ENCODE measurements around the gene GOLGA6L10. TPM values are rescaled to one million over a fixed set of nuclear protein-coding genes. Genes with fewer than 3 reads are reported as not detected.
"Not testable (repeated sequence)": the region's sequence is repeated elsewhere in the genome, so short reads cannot be mapped to it uniquely, and the experiment has no call there.

GOLGA6L10 gene
- total RNA-seq, 1 experiment from 2014 or later = 1.2 TPM

DNA sequence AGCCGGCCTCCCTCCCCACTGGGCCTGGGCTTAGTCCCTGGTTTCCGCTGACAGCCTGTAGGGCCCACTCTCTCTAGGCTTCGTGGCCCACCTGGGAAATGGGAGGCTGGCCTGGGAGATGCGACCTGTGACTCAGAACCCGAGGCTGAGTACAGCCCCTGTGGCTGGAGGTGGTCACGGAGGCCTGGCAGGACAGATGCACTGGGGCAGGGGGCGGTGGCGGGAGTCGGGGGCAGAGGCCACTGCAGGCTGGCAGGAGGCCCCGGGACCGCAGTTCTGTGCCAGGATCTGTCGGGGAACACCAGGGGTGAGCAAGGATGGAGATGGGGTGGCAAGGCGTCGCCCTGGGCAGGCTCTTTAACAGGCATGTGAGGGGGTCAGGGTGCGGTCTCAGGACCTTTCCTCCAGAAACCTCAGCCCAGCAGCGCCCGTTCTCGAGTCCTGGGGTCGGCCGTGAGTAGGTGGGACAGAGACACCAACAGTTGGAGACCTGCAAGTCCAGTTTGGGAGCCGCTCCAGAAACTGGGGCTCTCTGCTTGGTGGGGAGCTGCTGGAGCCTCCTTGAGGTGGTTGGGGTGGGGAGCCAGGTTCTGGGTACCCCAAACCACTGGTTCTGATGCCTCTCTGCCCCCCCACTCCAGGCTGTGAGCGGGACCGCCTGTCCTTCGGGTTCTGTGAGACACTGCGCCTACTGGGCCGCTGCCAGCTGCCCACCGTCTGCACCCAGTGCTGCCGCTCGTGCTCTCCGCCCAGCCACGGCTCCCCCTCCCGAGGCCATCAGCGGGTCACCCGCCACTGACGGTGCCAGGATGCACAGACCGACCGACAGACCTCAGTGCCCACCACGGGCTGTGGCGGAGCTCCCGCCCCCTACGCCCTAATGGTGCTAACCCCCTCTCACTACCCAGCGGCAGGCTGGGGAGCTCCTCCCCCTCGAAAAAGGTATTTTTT lies 15.4 kb downstream of the GOLGA6L10 start:
- H3K27me3 ChIP-seq (ENCODE audit: insufficient read depth, low read length); H3K4me2 ChIP-seq (ENCODE audit: low read length); H3K9ac ChIP-seq (ENCODE audit: low read length); RAD21 ChIA-PET (ENCODE audit: low non-redundant PET in 1 of 2, low total read pairs in 2 of 2, uncharacterized antibody in 2 of 2, unreplicated experiment in 2 of 2); H3K79me2 ChIP-seq (ENCODE audit: insufficient read depth, low read length); H3K36me3 ChIP-seq (ENCODE audit: control insufficient read depth in 1 of 2, insufficient read depth in 2 of 2, low read length in 2 of 2); H4K20me1 ChIP-seq (ENCODE audit: insufficient read depth); BruUV-seq (replicated peaks); H3K9me2 ChIP-seq (ENCODE audit: insufficient read depth); DNase-seq (ENCODE audit: low read depth, low spot score); POLR2A ChIA-PET; H3K4me3 ChIP-seq (replicated peaks in 1 of 2; ENCODE audit: low read depth in 1 of 2, low read length in 2 of 2); H3K27ac ChIP-seq (ENCODE audit: low read depth, low read length); ATAC-seq; H3K9me3 ChIP-seq (ENCODE audit: control insufficient read depth in 1 of 2, insufficient read depth in 1 of 2, low read depth in 1 of 2, low read length in 2 of 2); H3K4me1 ChIP-seq (ENCODE audit: control insufficient read depth in 1 of 2, insufficient read depth in 2 of 2, low read length in 2 of 2); CTCF ChIA-PET; intact Hi-C loops (cut with micrococcal nuclease); H2AFZ ChIP-seq (ENCODE audit: low read depth, low read length, poor library complexity, severe bottlenecking): not testable (repeated sequence)

DNA sequence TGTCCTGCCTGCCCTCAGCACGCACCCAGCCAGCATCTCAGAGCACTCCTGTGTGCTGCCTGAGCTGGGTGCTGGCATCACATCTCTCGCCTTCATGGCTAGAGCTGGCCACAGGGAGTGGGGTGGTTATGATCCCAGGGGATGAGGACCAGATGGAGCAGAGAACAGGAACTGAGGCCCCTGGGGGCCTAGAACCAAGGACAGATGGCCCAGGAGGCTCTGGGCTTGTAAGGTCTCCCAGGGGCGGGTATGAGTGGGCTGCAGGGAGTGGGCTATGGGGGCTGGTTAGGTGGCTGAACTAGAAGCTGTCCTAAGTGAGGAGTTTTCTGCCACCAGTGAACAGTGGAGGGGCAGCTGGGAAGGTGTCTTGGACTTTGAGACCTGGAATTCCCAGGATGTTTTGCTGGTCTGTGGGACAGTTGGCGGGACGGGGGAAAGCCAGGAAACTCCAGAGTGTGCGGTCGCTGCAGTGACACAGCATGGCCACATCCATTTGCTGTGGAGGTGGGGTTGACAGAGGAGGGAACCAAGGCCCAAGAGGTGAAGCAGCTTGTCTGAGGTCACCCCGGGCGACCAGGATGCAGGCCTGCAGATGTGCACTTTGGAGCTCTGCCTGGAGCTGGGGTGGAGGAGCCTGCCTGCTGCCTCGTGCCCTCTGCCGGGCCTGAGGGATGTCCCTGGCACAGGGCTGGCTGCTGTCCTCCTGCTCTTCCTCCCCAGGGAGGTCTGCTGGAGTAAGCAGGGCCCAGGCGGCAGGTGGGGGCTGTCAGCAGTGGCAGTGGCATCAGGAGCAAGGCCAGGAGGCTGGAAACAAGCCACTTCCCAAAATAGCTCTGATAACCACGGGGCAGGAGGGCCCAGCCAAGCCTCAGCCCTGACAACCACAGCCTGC lies 16.3 kb downstream of the GOLGA6L10 start:
- CTCF ChIA-PET; H3K9me3 ChIP-seq (ENCODE audit: control insufficient read depth in 1 of 2, insufficient read depth in 1 of 2, low read depth in 1 of 2, low read length in 2 of 2); H3K27me3 ChIP-seq (ENCODE audit: insufficient read depth, low read length); H3K27ac ChIP-seq (ENCODE audit: low read depth, low read length); H3K36me3 ChIP-seq (ENCODE audit: control insufficient read depth in 1 of 2, insufficient read depth in 2 of 2, low read length in 2 of 2); BruUV-seq (replicated peaks); H3K4me2 ChIP-seq (ENCODE audit: low read length); H3K4me3 ChIP-seq (replicated peaks in 1 of 2; ENCODE audit: low read depth in 1 of 2, low read length in 2 of 2); RAD21 ChIA-PET (ENCODE audit: low non-redundant PET in 1 of 2, low total read pairs in 2 of 2, uncharacterized antibody in 2 of 2, unreplicated experiment in 2 of 2); H2AFZ ChIP-seq (ENCODE audit: low read depth, low read length, poor library complexity, severe bottlenecking); POLR2A ChIA-PET; intact Hi-C loops (cut with micrococcal nuclease); ATAC-seq; H3K4me1 ChIP-seq (ENCODE audit: control insufficient read depth in 1 of 2, insufficient read depth in 2 of 2, low read length in 2 of 2); H3K9ac ChIP-seq (ENCODE audit: low read length); H3K79me2 ChIP-seq (ENCODE audit: insufficient read depth, low read length); H3K9me2 ChIP-seq (ENCODE audit: insufficient read depth); H4K20me1 ChIP-seq (ENCODE audit: insufficient read depth); DNase-seq (ENCODE audit: low read depth, low spot score): not testable (repeated sequence)

DNA sequence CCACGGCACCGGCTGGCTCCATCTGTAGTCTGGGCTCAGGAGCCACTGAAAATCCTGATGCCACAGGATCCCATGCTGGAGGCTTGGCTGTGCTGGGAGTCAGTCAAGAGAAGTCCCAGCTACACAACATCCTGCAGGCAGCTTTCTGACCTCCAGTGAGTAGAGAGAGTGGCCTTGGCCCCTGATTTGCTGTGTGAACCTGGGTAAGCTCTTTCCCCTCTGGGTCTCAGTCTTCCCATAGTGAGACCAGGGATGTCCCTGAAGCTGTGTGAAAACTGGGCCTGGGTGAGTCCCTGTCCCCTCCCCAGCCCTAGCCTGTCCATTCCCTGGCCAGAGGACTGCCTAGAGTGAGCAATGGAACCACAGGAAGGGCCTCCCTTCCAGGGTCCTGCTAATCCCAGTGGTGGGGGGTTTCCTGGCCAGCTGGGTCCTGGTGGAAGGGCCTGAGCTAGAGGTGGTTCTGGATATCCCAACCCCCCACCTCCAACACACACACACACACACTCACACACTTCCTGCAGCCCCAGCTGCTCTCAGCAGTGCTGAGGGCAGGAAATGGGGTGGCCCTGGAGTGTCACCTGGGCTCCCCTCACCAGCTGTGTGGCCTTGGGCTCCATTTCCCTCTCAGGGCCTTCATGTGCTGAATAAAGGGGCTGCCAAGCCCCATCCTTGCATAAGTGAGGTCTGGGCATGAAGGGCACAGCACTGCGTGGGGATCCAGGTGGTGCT lies 17.5 kb downstream of the GOLGA6L10 start:
- BruUV-seq (replicated peaks); H3K9me2 ChIP-seq (ENCODE audit: insufficient read depth); CTCF ChIA-PET; H2AFZ ChIP-seq (ENCODE audit: low read depth, low read length, poor library complexity, severe bottlenecking); H4K20me1 ChIP-seq (ENCODE audit: insufficient read depth); H3K4me1 ChIP-seq (ENCODE audit: control insufficient read depth in 1 of 2, insufficient read depth in 2 of 2, low read length in 2 of 2); H3K9me3 ChIP-seq (ENCODE audit: control insufficient read depth in 1 of 2, insufficient read depth in 1 of 2, low read depth in 1 of 2, low read length in 2 of 2); H3K27me3 ChIP-seq (ENCODE audit: insufficient read depth, low read length); H3K27ac ChIP-seq (ENCODE audit: low read depth, low read length); H3K79me2 ChIP-seq (ENCODE audit: insufficient read depth, low read length); RAD21 ChIA-PET (ENCODE audit: low non-redundant PET in 1 of 2, low total read pairs in 2 of 2, uncharacterized antibody in 2 of 2, unreplicated experiment in 2 of 2); H3K4me2 ChIP-seq (ENCODE audit: low read length); H3K9ac ChIP-seq (ENCODE audit: low read length); ATAC-seq; POLR2A ChIA-PET; H3K36me3 ChIP-seq (ENCODE audit: control insufficient read depth in 1 of 2, insufficient read depth in 2 of 2, low read length in 2 of 2); DNase-seq (ENCODE audit: low read depth, low spot score); intact Hi-C loops (cut with micrococcal nuclease); H3K4me3 ChIP-seq (replicated peaks in 1 of 2; ENCODE audit: low read depth in 1 of 2, low read length in 2 of 2): not testable (repeated sequence)

DNA sequence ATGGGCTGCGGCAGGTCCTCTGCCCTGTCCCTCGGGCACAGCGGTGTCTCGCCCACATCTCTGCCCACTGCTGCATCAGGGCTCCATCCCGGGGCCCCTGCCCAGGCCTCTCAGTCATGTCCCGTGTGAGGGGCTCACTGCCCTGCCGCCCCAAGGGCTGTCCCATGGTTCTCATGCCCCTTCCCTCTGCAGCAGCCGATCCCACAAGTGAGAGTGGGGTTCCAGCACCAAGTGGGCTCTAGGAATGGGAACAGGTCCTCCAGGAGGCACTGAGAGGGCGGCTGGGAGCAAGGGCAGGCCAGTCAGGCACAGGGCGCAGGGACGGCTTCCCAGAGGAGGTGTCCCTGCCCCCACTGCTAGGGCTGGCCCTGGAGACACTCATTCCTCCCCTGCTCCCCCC lies 18.4 kb downstream of the GOLGA6L10 start:
- DNase-seq (ENCODE audit: low read depth, low spot score); H3K27me3 ChIP-seq (ENCODE audit: insufficient read depth, low read length); RAD21 ChIA-PET (ENCODE audit: low non-redundant PET in 1 of 2, low total read pairs in 2 of 2, uncharacterized antibody in 2 of 2, unreplicated experiment in 2 of 2); BruUV-seq (replicated peaks); H3K9me3 ChIP-seq (ENCODE audit: control insufficient read depth in 1 of 2, insufficient read depth in 1 of 2, low read depth in 1 of 2, low read length in 2 of 2); H3K9me2 ChIP-seq (ENCODE audit: insufficient read depth); H3K27ac ChIP-seq (ENCODE audit: low read depth, low read length); H3K36me3 ChIP-seq (ENCODE audit: control insufficient read depth in 1 of 2, insufficient read depth in 2 of 2, low read length in 2 of 2); H3K4me2 ChIP-seq (ENCODE audit: low read length); H3K9ac ChIP-seq (ENCODE audit: low read length); H4K20me1 ChIP-seq (ENCODE audit: insufficient read depth); H3K4me1 ChIP-seq (ENCODE audit: control insufficient read depth in 1 of 2, insufficient read depth in 2 of 2, low read length in 2 of 2); intact Hi-C loops (cut with micrococcal nuclease); POLR2A ChIA-PET; ATAC-seq; CTCF ChIA-PET; H2AFZ ChIP-seq (ENCODE audit: low read depth, low read length, poor library complexity, severe bottlenecking); H3K4me3 ChIP-seq (replicated peaks in 1 of 2; ENCODE audit: low read depth in 1 of 2, low read length in 2 of 2); H3K79me2 ChIP-seq (ENCODE audit: insufficient read depth, low read length): not testable (repeated sequence)

Measured in HCT116 (cell line).